HG02970 (cell line): ENCODE measurements around the gene PLCD3.

Experiments
- ATAC-seq: cut with Tn5 transposase; IDR thresholded peaks from one replicate; pipeline ENCODE4 v1.9.1; 2021; ENCODE audit warnings: mild to moderate bottlenecking, moderate library complexity, moderate number of reproducible peaks; ENCODE audit not compliant: unreplicated experiment, low FRiP score

Gene PLCD3

GRCh38 chr17:45120558-45120957 is 11.8 kb downstream of the PLCD3 start:
- no peak for ATAC-seq

- no peak for ATAC-seq
Observed at GRCh38 chr17:45119964-45120363, 12.4 kb downstream of the PLCD3 start.

- ATAC-seq, result no peak
Observed at GRCh38 chr17:45118691-45119090, 13.6 kb downstream of the PLCD3 start.

- no peak for ATAC-seq
Observed at GRCh38 chr17:45117848-45118646, 14.3 kb downstream of the PLCD3 start.

- ATAC-seq, result no peak
Observed at GRCh38 chr17:45117334-45117733, 15.0 kb downstream of the PLCD3 start.

- ATAC-seq, result no peak
Observed at GRCh38 chr17:45116434-45117016, 15.8 kb downstream of the PLCD3 start.

GRCh38 chr17:45115871-45116270 is 16.4 kb downstream of the PLCD3 start:
- ATAC-seq, result no peak

- ATAC-seq, result no peak
Observed at GRCh38 chr17:45115015-45115625, 17.2 kb downstream of the PLCD3 start.

GRCh38 chr17:45114117-45114932 is 18.0 kb downstream of the PLCD3 start:
- ATAC-seq, result no peak

GRCh38 chr17:45113424-45113754 is 18.9 kb downstream of the PLCD3 start:
- no peak for ATAC-seq

GRCh38 chr17:45112559-45113423 is 19.5 kb downstream of the PLCD3 start:
- ATAC-seq, result no peak

- ATAC-seq, result no peak
Observed at GRCh38 chr17:45111850-45112249, 20.5 kb downstream of the PLCD3 start.

- ATAC-seq, result no peak
Observed at GRCh38 chr17:45110676-45111611, 21.4 kb downstream of the PLCD3 start.

GRCh38 chr17:45108595-45109521 is 23.5 kb downstream of the PLCD3 start:
- ATAC-seq, result no peak

- ATAC-seq, result no peak
Observed at GRCh38 chr17:45108051-45108450, 24.3 kb downstream of the PLCD3 start.

GRCh38 chr17:45107293-45108010 is 24.9 kb downstream of the PLCD3 start:
- no peak for ATAC-seq

- ATAC-seq, result no peak
Observed at GRCh38 chr17:45106582-45106981, 25.7 kb downstream of the PLCD3 start.
